GM10266 (cell line): ENCODE results near the gene MDC1.
"Not testable (repeated sequence)": the region's sequence is repeated elsewhere in the genome, so short reads cannot be mapped to it uniquely, and the experiment has no call there.

ENCODE experiments used
- DNase-seq: peaks from one replicate; pipeline ENCODE4 v3.0.0; 2012; ENCODE audit errors: extremely low spot score
- CTCF ChIP-seq: IDR thresholded peaks from 2 replicates; pipeline ENCODE4 v1.5.1; 2012; ENCODE audit warnings: mild to moderate bottlenecking, low read depth; ENCODE audit not compliant: control insufficient read depth, insufficient read depth; ENCODE audit errors: missing control alignments

Gene MDC1

GRCh38 chr6:30761791-30762429, 44.8 kb upstream of the MDC1 start:
- no peak for TF ChIP-seq CTCF
- DNase-seq, result no peak

DNA sequence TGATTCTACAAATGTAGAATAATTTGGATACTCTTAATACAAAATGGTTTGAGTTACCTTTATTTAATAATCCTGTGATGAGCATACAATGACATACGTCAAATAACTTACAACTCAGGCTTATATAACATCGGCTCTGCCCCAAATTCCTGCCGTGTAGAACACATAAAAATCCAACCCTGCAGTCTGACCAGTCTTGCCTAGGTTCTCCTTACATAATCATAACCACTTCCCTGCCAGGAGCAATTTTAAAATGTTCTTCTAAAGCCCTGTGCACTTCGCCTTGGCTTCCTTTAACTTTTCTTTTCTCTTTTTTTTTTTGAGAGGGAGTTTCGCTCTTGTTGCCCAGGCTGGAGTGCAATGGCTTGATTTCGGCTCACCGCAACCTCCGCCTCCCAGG, 43.5 kb upstream of the MDC1 start:
- DNase-seq, result no peak
- no peak for TF ChIP-seq CTCF

GRCh38 chr6:30759575-30760239, 42.6 kb upstream of the MDC1 start:
- no peak for TF ChIP-seq CTCF
- DNase-seq, result no peak

- DNase-seq, result no peak
- TF ChIP-seq CTCF, result no peak
Observed at GRCh38 chr6:30757261-30757904, 40.3 kb upstream of the MDC1 start.

- not testable (repeated sequence) for DNase-seq
Observed at GRCh38 chr6:30756405-30757003, 39.4 kb upstream of the MDC1 start.

- DNase-seq, result no peak
- no peak for TF ChIP-seq CTCF
Observed at GRCh38 chr6:30754631-30755030, 37.5 kb upstream of the MDC1 start.

GRCh38 chr6:30752157-30752927, 35.3 kb upstream of the MDC1 start:
- no peak for DNase-seq
- no peak for TF ChIP-seq CTCF
